HG03439 (cell line): ENCODE results near the gene CEBPZ.
A peak's percentile ranks its signal among the peaks of the same experiment; 100 is the strongest.
"Not testable (repeated sequence)": the region's sequence is repeated elsewhere in the genome, so short reads cannot be mapped to it uniquely, and the experiment has no call there.

Experiments
- ATAC-seq: cut with Tn5 transposase; IDR thresholded peaks from one replicate; pipeline ENCODE4 v1.9.1; 2021; ENCODE audit warnings: mild to moderate bottlenecking, moderate library complexity; ENCODE audit not compliant: unreplicated experiment

Gene CEBPZ

GRCh38 chr2:37231241-37232130 is at the start of gene CEBPZ, which contains the start of gene NDUFAF7:
Gene CEBPZ (minus strand): TSS chr2:37231596. CDS start chr2:37231567, 29 bp downstream.
Gene NDUFAF7 (plus strand): TSS chr2:37231658. CDS start chr2:37231706, 48 bp downstream.
- peak; percentile 95 for ATAC-seq

- no peak for ATAC-seq
Measured at GRCh38 chr2:37276291-37276690, 44.9 kb upstream of the CEBPZ start.

GRCh38 chr2:37274359-37274965 is 43.1 kb upstream of the CEBPZ start:
- no peak for ATAC-seq

- no peak for ATAC-seq
Measured at GRCh38 chr2:37271376-37272067, 40.1 kb upstream of the CEBPZ start.

- no peak for ATAC-seq
Measured at GRCh38 chr2:37268111-37268510, 36.7 kb upstream of the CEBPZ start.

- ATAC-seq = no peak
Measured at GRCh38 chr2:37267685-37268084, 36.3 kb upstream of the CEBPZ start.

- no peak for ATAC-seq
Measured at GRCh38 chr2:37263839-37264238, 32.4 kb upstream of the CEBPZ start.

GRCh38 chr2:37262522-37262921 is 31.1 kb upstream of the CEBPZ start:
- ATAC-seq = no peak

- ATAC-seq = no peak
Measured at GRCh38 chr2:37250869-37251740, 19.7 kb upstream of the CEBPZ start.

GRCh38 chr2:37246205-37246604 is 14.8 kb upstream of the CEBPZ start:
- no peak for ATAC-seq

GRCh38 chr2:37244755-37245154 is 13.4 kb upstream of the CEBPZ start:
- no peak for ATAC-seq

- peak; percentile 91 for ATAC-seq
Measured at GRCh38 chr2:37244017-37244416, 12.6 kb upstream of the CEBPZ start.

GRCh38 chr2:37243435-37243834 is 12.0 kb upstream of the CEBPZ start:
- ATAC-seq = no peak

GRCh38 chr2:37232131-37232933 is 936 bp upstream of the CEBPZ start:
- ATAC-seq = no peak

- no peak for ATAC-seq
Measured at GRCh38 chr2:37230581-37230980, 815 bp downstream of the CEBPZ start.

- no peak for ATAC-seq
Measured at GRCh38 chr2:37228788-37229187, 2.6 kb downstream of the CEBPZ start.

- ATAC-seq = no peak
Measured at GRCh38 chr2:37226863-37227262, 4.5 kb downstream of the CEBPZ start.

- ATAC-seq = not testable (repeated sequence)
Measured at GRCh38 chr2:37225129-37225528, 6.3 kb downstream of the CEBPZ start.

- ATAC-seq = no peak
Measured at GRCh38 chr2:37224063-37224462, 7.3 kb downstream of the CEBPZ start.

GRCh38 chr2:37223131-37223530 is 8.3 kb downstream of the CEBPZ start:
- no peak for ATAC-seq
